GM12801 (cell line): ENCODE results near the gene LAMA1.

ENCODE experiments used
- TF ChIP-seq, protein P1 (sequence below): IDR thresholded peaks from one replicate; pipeline ENCODE4 v1.5.1; 2011; ENCODE audit warnings: control low read depth; ENCODE audit not compliant: insufficient read length; ENCODE audit errors: extremely low read depth

LAMA1 gene

DNA sequence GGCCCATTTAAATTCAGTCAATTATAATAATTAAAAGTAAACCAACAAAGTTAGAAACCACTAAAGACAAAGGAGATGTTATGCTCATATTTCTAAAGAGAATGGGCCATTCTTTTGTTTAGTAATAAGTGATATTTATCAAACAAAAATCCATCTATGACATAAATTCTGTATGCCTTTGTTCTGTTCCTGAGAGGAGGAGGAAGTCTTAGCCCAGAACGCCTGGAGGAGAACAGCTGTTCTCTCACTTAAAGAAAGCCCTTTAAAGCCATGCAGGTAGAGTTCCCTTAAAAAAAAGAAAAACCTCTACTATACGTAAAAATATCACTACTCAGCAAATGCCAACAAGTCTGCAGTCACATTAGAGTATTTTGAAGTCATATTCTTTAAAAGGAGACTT, 15.5 kb downstream of the LAMA1 start:
- TF ChIP-seq, protein P1, sequence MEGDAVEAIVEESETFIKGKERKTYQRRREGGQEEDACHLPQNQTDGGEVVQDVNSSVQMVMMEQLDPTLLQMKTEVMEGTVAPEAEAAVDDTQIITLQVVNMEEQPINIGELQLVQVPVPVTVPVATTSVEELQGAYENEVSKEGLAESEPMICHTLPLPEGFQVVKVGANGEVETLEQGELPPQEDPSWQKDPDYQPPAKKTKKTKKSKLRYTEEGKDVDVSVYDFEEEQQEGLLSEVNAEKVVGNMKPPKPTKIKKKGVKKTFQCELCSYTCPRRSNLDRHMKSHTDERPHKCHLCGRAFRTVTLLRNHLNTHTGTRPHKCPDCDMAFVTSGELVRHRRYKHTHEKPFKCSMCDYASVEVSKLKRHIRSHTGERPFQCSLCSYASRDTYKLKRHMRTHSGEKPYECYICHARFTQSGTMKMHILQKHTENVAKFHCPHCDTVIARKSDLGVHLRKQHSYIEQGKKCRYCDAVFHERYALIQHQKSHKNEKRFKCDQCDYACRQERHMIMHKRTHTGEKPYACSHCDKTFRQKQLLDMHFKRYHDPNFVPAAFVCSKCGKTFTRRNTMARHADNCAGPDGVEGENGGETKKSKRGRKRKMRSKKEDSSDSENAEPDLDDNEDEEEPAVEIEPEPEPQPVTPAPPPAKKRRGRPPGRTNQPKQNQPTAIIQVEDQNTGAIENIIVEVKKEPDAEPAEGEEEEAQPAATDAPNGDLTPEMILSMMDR, result no peak

DNA sequence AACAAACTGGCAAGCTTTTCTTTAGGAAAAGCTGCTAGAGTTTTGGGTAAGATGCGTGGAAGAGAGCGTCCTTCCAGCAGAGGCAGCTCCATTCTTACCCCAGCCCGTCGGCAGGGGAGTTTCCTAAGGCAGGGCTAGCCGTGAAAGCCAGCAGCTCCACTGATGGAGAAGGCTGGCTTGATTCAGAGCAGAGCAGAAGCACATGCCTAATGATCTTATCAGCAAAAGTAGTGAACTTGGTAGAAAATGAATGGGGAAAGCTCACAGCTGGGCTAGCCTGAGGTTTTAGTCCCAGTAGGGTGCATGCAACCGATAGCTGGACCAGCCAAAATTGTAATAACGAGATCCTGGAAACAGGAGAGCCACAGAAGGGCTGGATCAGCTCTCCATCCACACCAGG, 20.8 kb downstream of the LAMA1 start:
- TF ChIP-seq, protein P1, result no peak

DNA sequence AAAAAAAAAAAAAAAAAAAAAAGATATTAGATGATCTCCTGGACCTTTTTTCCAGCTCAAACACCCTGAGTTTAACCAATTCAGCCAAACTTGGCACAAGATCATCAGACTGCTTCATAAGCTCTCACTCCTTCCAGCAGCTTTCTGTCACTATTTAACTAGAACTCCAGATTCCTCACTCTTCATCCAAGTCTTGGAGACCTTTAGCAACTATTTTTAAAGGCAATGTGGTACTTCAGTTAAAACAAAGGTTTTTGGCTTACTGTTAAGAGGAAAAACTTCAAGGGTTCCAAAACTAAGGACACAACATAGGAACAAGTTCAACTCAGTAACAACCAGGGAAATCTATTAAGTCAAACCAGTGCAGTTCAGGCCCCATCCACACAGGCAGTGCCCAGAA, 23.2 kb downstream of the LAMA1 start:
- TF ChIP-seq, protein P1, result no peak

GRCh38 chr18:7090771-7091170, 26.8 kb downstream of the LAMA1 start:
- TF ChIP-seq, protein P1, result no peak

DNA sequence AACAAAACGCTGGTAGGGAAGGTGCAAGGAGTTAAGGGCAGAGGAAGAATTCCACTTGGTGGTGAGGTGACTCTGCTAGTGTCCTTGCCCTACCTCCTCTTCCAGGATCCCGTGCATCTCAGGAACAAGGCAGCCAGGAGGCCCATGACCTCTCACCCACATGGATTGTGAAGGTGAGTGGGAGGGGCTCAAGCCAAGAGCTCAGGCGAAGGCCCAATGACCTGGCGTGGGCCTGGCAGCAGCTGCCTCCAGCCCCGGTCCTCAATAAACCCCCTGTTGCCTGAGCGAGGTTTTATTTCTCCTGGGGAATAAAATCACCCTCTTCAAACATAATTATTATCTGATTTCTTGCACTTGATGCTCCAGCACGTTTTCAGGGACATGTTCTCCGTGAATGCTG, 28.2 kb downstream of the LAMA1 start:
- TF ChIP-seq, protein P1, result no peak

- TF ChIP-seq, protein P1, result no peak
Observed at GRCh38 chr18:7084080-7085065, 33.2 kb downstream of the LAMA1 start.

DNA sequence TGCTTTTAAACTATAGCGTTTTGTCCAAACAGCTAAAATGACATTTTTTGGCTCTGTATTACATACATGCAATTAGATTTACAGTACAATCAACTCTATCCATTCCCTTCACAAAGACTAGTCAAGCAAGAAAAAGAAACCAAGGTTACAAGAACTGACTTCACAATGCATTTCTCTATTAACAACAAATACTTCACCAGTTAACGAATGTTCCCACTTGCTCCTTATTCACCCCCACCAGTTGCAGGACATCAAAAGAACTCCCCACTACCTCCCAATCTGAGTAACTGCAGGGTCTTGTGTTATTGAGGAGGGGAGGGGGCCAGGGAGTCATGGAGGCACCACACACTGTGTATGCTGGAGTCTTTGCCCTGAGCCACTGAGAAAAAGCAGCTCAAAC, 34.9 kb downstream of the LAMA1 start:
- TF ChIP-seq, protein P1, result no peak
